Mesothelial cell of epicardium (in vitro differentiated cells): ENCODE data around the gene CCNC. TPM values are rescaled to one million over a fixed set of nuclear protein-coding genes. Genes with fewer than 3 reads are reported as not detected.
A peak's percentile ranks its signal among the peaks of the same experiment; 100 is the strongest.

ENCODE experiments used
- DNase-seq, 2 experiments: peaks; one replicate each; pipeline ENCODE4 v3.0.0; 2021; ENCODE audit warnings: low spot score in 2 of 2; ENCODE audit not compliant: unreplicated experiment in 2 of 2
- H3K27ac Mint-ChIP-seq: 2 replicates; pipeline ENCODE4 v1.8.0; 2021; ENCODE audit warnings: mixed read lengths
- H3K27me3 Mint-ChIP-seq: 2 replicates; pipeline ENCODE4 v1.8.0; 2021; ENCODE audit warnings: low read depth, mixed read lengths
- H3K36me3 Mint-ChIP-seq: 2 replicates; pipeline ENCODE4 v1.8.0; 2021; ENCODE audit warnings: mixed read lengths
- H3K4me1 Mint-ChIP-seq: 2 replicates; pipeline ENCODE4 v1.8.0; 2021; ENCODE audit warnings: mixed read lengths
- H3K4me3 Mint-ChIP-seq: 2 replicates; pipeline ENCODE4 v1.8.0; 2021; ENCODE audit warnings: mild to moderate bottlenecking, moderate library complexity, mixed read lengths
- H3K9me3 Mint-ChIP-seq: 2 replicates; pipeline ENCODE4 v1.8.0; 2021; ENCODE audit warnings: mixed read lengths
- CTCF ChIP-seq: fragments of 200-600 bp; sonication (generic); IDR thresholded peaks from one replicate; pipeline ENCODE4 v1.5.0; 2021; ENCODE audit warnings: antibody characterized with exemption; ENCODE audit not compliant: unreplicated experiment
- total RNA-seq: library from RNA; stranded (reverse); gene quantifications from 3 replicates; pipeline ENCODE4 v1.2.1, GENCODE V29; 2021

Gene CCNC
- total RNA-seq, 1 donor from 2014 or later, result 54.3 TPM

GRCh38 chr6:99579781-99580180, 11.3 kb upstream of the CCNC start:
- Mint-ChIP-seq H3K9me3 (no peaks in the 10 kb centered on the region), H3K36me3 (no peaks in the 10 kb centered on the region), H3K4me3 (no peak overlapping the region), H3K4me1 (peaks cover 3% of the 10 kb centered on the region), H3K27me3 (peaks cover 83% of the 10 kb centered on the region), H3K27ac (no peak overlapping the region)
- DNase-seq, result no peak
- TF ChIP-seq CTCF, result no peak

GRCh38 chr6:99575544-99576227, 7.2 kb upstream of the CCNC start:
- H3K4me3 Mint-ChIP-seq, result no peak overlapping the region

GRCh38 chr6:99573980-99574617, 5.6 kb upstream of the CCNC start:
- Mint-ChIP-seq H3K27me3 (peaks cover 51% of the 10 kb centered on the region), H3K27ac (no peak overlapping the region), H3K36me3 (no peaks in the 10 kb centered on the region), H3K4me3 (no peak overlapping the region), H3K4me1 (no peaks in the 10 kb centered on the region), H3K9me3 (no peaks in the 10 kb centered on the region)
- no peak for DNase-seq
- no peak for TF ChIP-seq CTCF

More at GRCh38 chr6:99575544-99576227, 7.2 kb upstream of the CCNC start:
- Mint-ChIP-seq H3K9me3 (no peaks in the 10 kb centered on the region), H3K27me3 (peaks cover 62% of the 10 kb centered on the region), H3K36me3 (no peaks in the 10 kb centered on the region), H3K4me1 (peaks cover 3% of the 10 kb centered on the region), H3K27ac (no peak overlapping the region)
- no peak for DNase-seq
- no peak for TF ChIP-seq CTCF

- DNase-seq, result no peak
- Mint-ChIP-seq H3K27ac (peak overlapping the region; percentile 25), H3K9me3 (no peaks in the 10 kb centered on the region), H3K27me3 (no peaks in the 10 kb centered on the region), H3K4me3 (no peak overlapping the region), H3K4me1 (peaks cover 22% of the 10 kb centered on the region), H3K36me3 (peaks cover 4% of the 10 kb centered on the region)
- TF ChIP-seq CTCF, result no peak
Observed at GRCh38 chr6:99563056-99563723, 5.3 kb downstream of the CCNC start.

GRCh38 chr6:99560668-99561067, 7.8 kb downstream of the CCNC start:
- peaks cover 7% of the 10 kb centered on the region for H3K9me3 Mint-ChIP-seq
- H3K4me1 Mint-ChIP-seq, result peaks cover 6% of the 10 kb centered on the region
- H3K4me3 Mint-ChIP-seq, result no peak overlapping the region
- H3K27me3 Mint-ChIP-seq, result no peaks in the 10 kb centered on the region
- peaks cover 23% of the 10 kb centered on the region for H3K36me3 Mint-ChIP-seq
- H3K27ac Mint-ChIP-seq, result no peak overlapping the region
- TF ChIP-seq CTCF, result no peak
- DNase-seq, result no peak
